ENCODE results near the gene KRABD2.

KRABD2 gene

GRCh38 chr17:8333281-8333680 lies 43.2 kb downstream of the KRABD2 start:
- H4K20me1 ChIP-seq (ENCODE audit: insufficient read depth, low read length) = no peaks in the 10 kb centered on the region
- intact Hi-C loops (cut with micrococcal nuclease) = no loop called here
- H3K4me3 ChIP-seq (replicated peaks in 1 of 3; ENCODE audit: low read depth in 2 of 3, low read length in 3 of 3) = no peak overlapping the region
- H3K79me2 ChIP-seq (ENCODE audit: insufficient read depth, low read length) = no peaks in the 10 kb centered on the region
- H3K36me3 ChIP-seq (replicated peaks in 1 of 2; ENCODE audit: control insufficient read depth in 1 of 2, insufficient read depth in 2 of 2, low read length in 2 of 2) = no peaks in the 10 kb centered on the region
- Mint-ChIP-seq H3K27ac (peak overlapping the region in 1 of 7 donors; percentile 64), H3K27me3 (ENCODE audit: low read depth in 3 of 3) (peaks cover 10 to 15% (median 10%) of the 10 kb centered on the region in 3 donors), H3K9me3 (peaks cover 0 to 2% (median 0%) of the 10 kb centered on the region in 7 donors), H3K4me1 (peaks cover 8% of the 10 kb centered on the region), H3K4me3 (no peak overlapping the region), H3K36me3 (no peaks in the 10 kb centered on the region)
- no peak overlapping the region for H3K27ac ChIP-seq (ENCODE audit: low read depth in 1 of 2, low read length in 2 of 2)
- H3K9me3 ChIP-seq (replicated peaks in 1 of 2; ENCODE audit: control insufficient read depth in 1 of 2, insufficient read depth in 1 of 2, low read length in 2 of 2) = no peaks in the 10 kb centered on the region
- H2AFZ ChIP-seq (ENCODE audit: insufficient read depth, low read depth, low read length, poor library complexity, severe bottlenecking) = no peak overlapping the region
- no peaks in the 10 kb centered on the region for H3K27me3 ChIP-seq (ENCODE audit: control insufficient read depth in 2 of 2, insufficient read depth in 2 of 2, low read length in 2 of 2)
- peaks cover 7 to 12% of the 10 kb centered on the region in 2 donors for H3K4me1 ChIP-seq (ENCODE audit: control insufficient read depth in 1 of 2, insufficient read depth in 2 of 2, low read length in 2 of 2)
- DNase-seq = no peak
- 95% methylated on average over 4 of the region's 4 CpGs for WGBS (ENCODE audit: insufficient coverage)
- H3K9ac ChIP-seq (ENCODE audit: insufficient read depth, low read length, poor library complexity, severe bottlenecking) = no peak overlapping the region
- no peak for TF ChIP-seq CTCF (IDR thresholded peaks at IDR 0.05)
- no peak overlapping the region for H3K4me2 ChIP-seq (replicated peaks; ENCODE audit: extremely low read depth, low read length, poor library complexity, severe bottlenecking)

- no peak for TF ChIP-seq CTCF (IDR thresholded peaks at IDR 0.05)
- H3K27me3 Mint-ChIP-seq (ENCODE audit: low read depth in 3 of 3) = peaks cover 13 to 18% (median 13%) of the 10 kb centered on the region in 3 donors
- H3K9me3 Mint-ChIP-seq = peaks cover 0 to 4% (median 1%) of the 10 kb centered on the region in 7 donors
- H3K36me3 Mint-ChIP-seq = no peaks in the 10 kb centered on the region
- no peak overlapping the region for H3K4me2 ChIP-seq (replicated peaks; ENCODE audit: extremely low read depth, low read length, poor library complexity, severe bottlenecking)
- no peak overlapping the region for H2AFZ ChIP-seq (ENCODE audit: insufficient read depth, low read depth, low read length, poor library complexity, severe bottlenecking)
- no peaks in the 10 kb centered on the region for H3K36me3 ChIP-seq (replicated peaks in 1 of 2; ENCODE audit: control insufficient read depth in 1 of 2, insufficient read depth in 2 of 2, low read length in 2 of 2)
- 91% methylated on average over 5 of the region's 5 CpGs for WGBS (ENCODE audit: insufficient coverage)
- H3K4me1 ChIP-seq (ENCODE audit: control insufficient read depth in 1 of 2, insufficient read depth in 2 of 2, low read length in 2 of 2) = peaks cover 1 to 6% of the 10 kb centered on the region in 2 donors
- no peak overlapping the region for H3K4me3 Mint-ChIP-seq
- H3K4me1 Mint-ChIP-seq = peaks cover 2% of the 10 kb centered on the region
- no peak overlapping the region for H3K4me3 ChIP-seq (replicated peaks in 1 of 3; ENCODE audit: low read depth in 2 of 3, low read length in 3 of 3)
- intact Hi-C loops (cut with micrococcal nuclease) = no loop called here
- no peaks in the 10 kb centered on the region for H4K20me1 ChIP-seq (ENCODE audit: insufficient read depth, low read length)
- H3K9ac ChIP-seq (ENCODE audit: insufficient read depth, low read length, poor library complexity, severe bottlenecking) = no peak overlapping the region
- no peak for DNase-seq
- H3K27me3 ChIP-seq (ENCODE audit: control insufficient read depth in 2 of 2, insufficient read depth in 2 of 2, low read length in 2 of 2) = peaks cover 0 to 5% of the 10 kb centered on the region in 2 donors
- no peak overlapping the region for H3K27ac ChIP-seq (ENCODE audit: low read depth in 1 of 2, low read length in 2 of 2)
- no peaks in the 10 kb centered on the region for H3K9me3 ChIP-seq (replicated peaks in 1 of 2; ENCODE audit: control insufficient read depth in 1 of 2, insufficient read depth in 1 of 2, low read length in 2 of 2)
- H3K27ac Mint-ChIP-seq = no peak overlapping the region
- H3K79me2 ChIP-seq (ENCODE audit: insufficient read depth, low read length) = no peaks in the 10 kb centered on the region
Observed at GRCh38 chr17:8332688-8333087, 43.8 kb downstream of the KRABD2 start.
